Tibial nerve (tissue), 4 donors: ENCODE data around the gene FFAR2.

ENCODE experiments used
- EP300 ChIP-seq, 2 donors: sonication (generic); formaldehyde crosslinking; IDR thresholded peaks; one replicate each; pipeline ENCODE4 v1.6.1; 2017; ENCODE audit warnings: antibody characterized with exemption in 2 of 2, mild to moderate bottlenecking in 1 of 2
- POLR2A ChIP-seq, 2 donors: fragments of 450-650 bp; IDR thresholded peaks; one replicate each; pipeline ENCODE4 v1.6.1; 2017; ENCODE audit warnings: antibody characterized with exemption in 2 of 2, mild to moderate bottlenecking in 2 of 2, moderate library complexity in 2 of 2
- TF ChIP-seq, protein P1 (sequence below), 5 experiments: fragments of 200-600 bp in 3 of 5; fragments of 450-650 bp in 2 of 5; sonication (generic) in 3 of 5; IDR thresholded peaks; one replicate each; pipeline ENCODE4 v1.5.1; 2016 to 2019; ENCODE audit warnings: antibody characterized with exemption in 5 of 5, mild to moderate bottlenecking in 3 of 5, moderate library complexity in 2 of 5

DNA sequence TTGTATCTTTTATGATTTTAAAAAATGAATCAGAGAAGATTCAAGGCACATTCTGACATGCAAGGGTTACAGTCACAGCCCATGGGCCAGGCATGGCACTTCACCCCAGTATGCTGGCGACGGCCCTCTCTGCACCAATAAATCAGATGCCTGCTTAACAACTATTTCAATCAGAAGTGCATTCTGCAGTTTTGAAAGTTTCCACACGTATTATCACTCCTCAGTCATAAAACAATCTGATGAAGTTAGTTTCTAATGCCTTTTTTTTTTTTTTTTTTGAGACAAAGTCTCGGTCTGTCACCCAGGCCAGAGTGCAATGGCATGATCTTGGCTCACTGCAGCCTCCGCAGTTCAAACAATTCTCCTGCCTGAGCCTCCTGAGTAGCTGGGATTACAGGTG, 28.3 kb upstream of the FFAR2 start:
- TF ChIP-seq POLR2A (IDR thresholded peaks at IDR 0.05) (no peak), EP300 (IDR thresholded peaks at IDR 0.05) (no peak)
- TF ChIP-seq, protein P1, sequence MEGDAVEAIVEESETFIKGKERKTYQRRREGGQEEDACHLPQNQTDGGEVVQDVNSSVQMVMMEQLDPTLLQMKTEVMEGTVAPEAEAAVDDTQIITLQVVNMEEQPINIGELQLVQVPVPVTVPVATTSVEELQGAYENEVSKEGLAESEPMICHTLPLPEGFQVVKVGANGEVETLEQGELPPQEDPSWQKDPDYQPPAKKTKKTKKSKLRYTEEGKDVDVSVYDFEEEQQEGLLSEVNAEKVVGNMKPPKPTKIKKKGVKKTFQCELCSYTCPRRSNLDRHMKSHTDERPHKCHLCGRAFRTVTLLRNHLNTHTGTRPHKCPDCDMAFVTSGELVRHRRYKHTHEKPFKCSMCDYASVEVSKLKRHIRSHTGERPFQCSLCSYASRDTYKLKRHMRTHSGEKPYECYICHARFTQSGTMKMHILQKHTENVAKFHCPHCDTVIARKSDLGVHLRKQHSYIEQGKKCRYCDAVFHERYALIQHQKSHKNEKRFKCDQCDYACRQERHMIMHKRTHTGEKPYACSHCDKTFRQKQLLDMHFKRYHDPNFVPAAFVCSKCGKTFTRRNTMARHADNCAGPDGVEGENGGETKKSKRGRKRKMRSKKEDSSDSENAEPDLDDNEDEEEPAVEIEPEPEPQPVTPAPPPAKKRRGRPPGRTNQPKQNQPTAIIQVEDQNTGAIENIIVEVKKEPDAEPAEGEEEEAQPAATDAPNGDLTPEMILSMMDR (IDR thresholded peaks at IDR 0.05) = no peak
